HepG2 (cell line): Measurements from ENCODE around the gene IFNAR1. TPM values are rescaled to one million over a fixed set of nuclear protein-coding genes. Genes with fewer than 3 reads are reported as not detected.

Source experiments
- ATAC-seq: fragments of 200-7000 bp; cut with Tn5 transposase; 3 replicates; pipeline ENCODE4 v1.9.1; 2020; ENCODE audit warnings: mild to moderate bottlenecking, moderate library complexity
- BruUV-seq: library from RNA; stranded (reverse); fragments of 400-500 nt; replicated peaks from 2 replicates; lab custom pipeline; 2021; lab: Mats Ljungman, UMichigan
- CTCF ChIA-PET: fragments of 300-600 bp; formaldehyde crosslinking; extraction: SDS; loops from one replicate; lab custom pipeline; 2021; ENCODE audit warnings: low total read pairs, inconsistent platforms, low intra/inter-chr PET ratio; lab: Yijun Ruan, JAX
- POLR2A ChIA-PET: fragments of 350-600 bp; sonication (Branson Sonifier 250); formaldehyde crosslinking; loops from one replicate; lab custom pipeline; 2020; ENCODE audit warnings: antibody characterized with exemption, inconsistent platforms; lab: Yijun Ruan, JAX
- DNase-seq: peaks from one replicate; pipeline ENCODE4 v3.0.0-alpha.2; 2015; ENCODE audit warnings: low spot score
- FAIRE-seq: peaks from 3 replicates; lab custom pipeline; 2011; peaks lifted over from hg19 to GRCh38; lab: Jason Lieb, UNC
- H2AFZ ChIP-seq: one replicate; pipeline ENCODE4 v1.6.1; 2011; ENCODE audit warnings: low read length, inconsistent platforms
- H3K27ac ChIP-seq: fragments of 300-600 bp; 3 replicates; pipeline ENCODE4 v1.8.0; 2011; ENCODE audit warnings: mixed run types, mild to moderate bottlenecking, mixed read lengths, low read length, inconsistent platforms; ENCODE audit not compliant: insufficient read depth; ENCODE audit errors: extremely low read length
- H3K27me3 ChIP-seq, 2 experiments: fragments of 200-600 bp in 1 of 2; 2 replicates in 1 of 2; 3 replicates in 1 of 2; pipeline versions ENCODE4 v1.6.0 to v1.8.0; 2011; ENCODE audit warnings: low read length in 2 of 2, mild to moderate bottlenecking in 2 of 2, moderate library complexity in 2 of 2, inconsistent platforms in 1 of 2; ENCODE audit not compliant: insufficient read depth in 2 of 2, control insufficient read depth in 1 of 2
- H3K36me3 ChIP-seq, 2 experiments: fragments of 200-600 bp in 1 of 2; replicated peaks in 1 of 2; 2 replicates in 1 of 2; 3 replicates in 1 of 2; pipeline versions ENCODE4 v1.5.1 to v1.8.0; 2011; ENCODE audit warnings: low read length in 2 of 2, inconsistent platforms in 1 of 2; ENCODE audit not compliant: insufficient read depth in 2 of 2, control insufficient read depth in 1 of 2
- H3K4me1 ChIP-seq: 2 replicates; pipeline ENCODE4 v1.5.1; 2012; ENCODE audit warnings: low read length, inconsistent platforms; ENCODE audit not compliant: insufficient read depth
- H3K4me2 ChIP-seq: 2 replicates; pipeline ENCODE4 v1.6.0; 2011; ENCODE audit warnings: low read depth, low read length, inconsistent platforms
- H3K4me3 ChIP-seq, 3 experiments: fragments of 200-600 bp in 1 of 3; sonication (generic), shearing (Covaris generic) in 1 of 3; replicated peaks in 1 of 3; 2 replicates each; pipeline ENCODE4 v1.5.1; 2011 to 2016; ENCODE audit warnings: low read length in 3 of 3, inconsistent platforms in 2 of 3, low read depth in 2 of 3, mild to moderate bottlenecking in 2 of 3, control low read depth in 1 of 3, mixed read lengths in 1 of 3; ENCODE audit not compliant: insufficient read depth in 1 of 3
- H3K79me2 ChIP-seq: one replicate; pipeline ENCODE4 v1.6.1; 2011; ENCODE audit warnings: low read length, inconsistent platforms; ENCODE audit not compliant: insufficient read depth
- H3K9ac ChIP-seq: 2 replicates; pipeline ENCODE4 v1.6.0; 2011; ENCODE audit warnings: mild to moderate bottlenecking, low read depth, low read length, inconsistent platforms; ENCODE audit not compliant: insufficient read depth
- H3K9me3 ChIP-seq: 2 replicates; pipeline ENCODE4 v1.5.1; 2012; ENCODE audit warnings: mild to moderate bottlenecking, low read length
- H4K20me1 ChIP-seq: 2 replicates; pipeline ENCODE4 v1.6.0; 2011; ENCODE audit warnings: inconsistent platforms, mild to moderate bottlenecking, low read length, moderate library complexity; ENCODE audit not compliant: insufficient read depth
- AGO1 ChIP-seq: fragments of 200-400 bp; formaldehyde crosslinking; IDR thresholded peaks from 2 replicates; pipeline ENCODE4 v1.6.1; 2017; ENCODE audit warnings: mild to moderate bottlenecking, low read depth, low read length, moderate library complexity; ENCODE audit not compliant: poor library complexity, severe bottlenecking
- ATM ChIP-seq: fragments of 450-650 bp; IDR thresholded peaks from 2 replicates; pipeline ENCODE4 v1.7.1; 2017; ENCODE audit warnings: mild to moderate bottlenecking, borderline replicate concordance
- BCL6 ChIP-seq: IDR thresholded peaks from 2 replicates; pipeline ENCODE4 v1.6.1; 2016; ENCODE audit warnings: missing genetic modification reagents, missing compliant biosample characterization
- CERS6 ChIP-seq: sonication (generic); formaldehyde crosslinking; IDR thresholded peaks from 2 replicates; pipeline ENCODE4 v1.5.0; 2020; ENCODE audit warnings: missing genetic modification reagents
- E2F5 ChIP-seq: sonication (generic); formaldehyde crosslinking; conservative IDR thresholded peaks from 2 replicates; pipeline ENCODE4 v1.4.0; 2020; ENCODE audit warnings: missing genetic modification reagents
- MAFK ChIP-seq, 2 experiments: IDR thresholded peaks in 1 of 2; conservative IDR thresholded peaks in 1 of 2; 2 replicates each; pipeline ENCODE4 v1.6.1; 2011; ENCODE audit warnings: improper control_type of control experiment in 2 of 2, low read length in 2 of 2
- MAX ChIP-seq: IDR thresholded peaks from 2 replicates; pipeline ENCODE4 v1.6.1; 2012; ENCODE audit warnings: inconsistent platforms
- MNT ChIP-seq: fragments of 450-650 bp; IDR thresholded peaks from 2 replicates; pipeline ENCODE4 v1.6.1; 2016
- RBFOX2 ChIP-seq: fragments of 200-400 bp; formaldehyde crosslinking; IDR thresholded peaks from 2 replicates; pipeline ENCODE4 v1.6.1; 2017; ENCODE audit warnings: low read depth, mild to moderate bottlenecking, low read length
- SRF ChIP-seq: IDR thresholded peaks from 2 replicates; pipeline ENCODE4 v1.6.1; 2011; ENCODE audit warnings: mild to moderate bottlenecking, low read depth, low read length, moderate library complexity
- ZBTB44 ChIP-seq: sonication (generic); formaldehyde crosslinking; IDR thresholded peaks from 2 replicates; pipeline ENCODE4 v1.4.0; 2020; ENCODE audit warnings: missing genetic modification reagents
- ZGPAT ChIP-seq: IDR thresholded peaks from 2 replicates; pipeline ENCODE4 v1.6.1; 2016; ENCODE audit warnings: mild to moderate bottlenecking
- ZNF205 ChIP-seq: IDR thresholded peaks from 2 replicates; pipeline ENCODE4 v1.6.1; 2018; ENCODE audit warnings: missing biosample characterization, missing genetic modification reagents
- ZNF441 ChIP-seq: sonication (generic); formaldehyde crosslinking; IDR thresholded peaks from 2 replicates; pipeline ENCODE4 v1.7.0; 2021; ENCODE audit warnings: missing genetic modification reagents, borderline replicate concordance
- ZNF510 ChIP-seq: sonication (generic); formaldehyde crosslinking; IDR thresholded peaks from 2 replicates; pipeline ENCODE4 v1.4.0; 2020; ENCODE audit warnings: low read depth, mild to moderate bottlenecking, missing genetic modification reagents
- ZNF589 ChIP-seq: sonication (generic); formaldehyde crosslinking; conservative IDR thresholded peaks from 2 replicates; pipeline ENCODE4 v1.8.0; 2022; ENCODE audit warnings: mild to moderate bottlenecking, moderate library complexity, missing genetic modification reagents
- ZNF674 ChIP-seq: sonication (generic); formaldehyde crosslinking; IDR thresholded peaks from 2 replicates; pipeline ENCODE4 v1.5.0; 2020; ENCODE audit warnings: low read depth, mild to moderate bottlenecking, missing genetic modification reagents
- ZNF780A ChIP-seq: sonication (generic); formaldehyde crosslinking; IDR thresholded peaks from 2 replicates; pipeline ENCODE4 v1.8.0; 2022; ENCODE audit warnings: mild to moderate bottlenecking, missing genetic modification reagents, moderate library complexity
- ZSCAN29 ChIP-seq: sonication (generic); formaldehyde crosslinking; conservative IDR thresholded peaks from 2 replicates; pipeline ENCODE4 v1.4.0; 2020; ENCODE audit warnings: mild to moderate bottlenecking, missing genetic modification reagents
- WGBS: methylation state at CpG from one replicate; pipeline ENCODE4 v1.1.6; 2017; ENCODE audit warnings: low lambda C conversion rate; 5-methylcytosine and 5-hydroxymethylcytosine counted together
- in situ Hi-C: cut with HindIII; loops from 2 replicates; pipeline ENCODE4 v1.10.0; 2017; ENCODE audit warnings: low pct_unique_long_range_greater_than_20kb; ENCODE audit not compliant: extremely low pct_ligation_motif_present
- intact Hi-C: fragments of 100-400 bp; cut with micrococcal nuclease; formaldehyde crosslinking; loops from one replicate; pipeline ENCODE4 v1.10.0; 2022; ENCODE audit not compliant: unreplicated experiment
- polyA plus RNA-seq, 8 experiments: library from polyadenylated mRNA; depleted of rRNA in 3 of 8; stranded (reverse) in 7 of 8; unstranded in 1 of 8; fragments of >200 nt; fragmentation: Illumina TruSeq in 4 of 8; extraction: Trizol in 4 of 8; gene quantifications; 2 replicates each; pipeline versions ENCODE4 v1.2.1 to v1.2.3, GENCODE V29; 2011 to 2016; ENCODE audit warnings: low read depth in 4 of 8, missing spikeins in 1 of 8, mixed read lengths in 1 of 8; ENCODE audit not compliant: insufficient read depth in 1 of 8
- total RNA-seq, 5 experiments: library from RNA; depleted of rRNA; stranded (reverse); fragments of >200 nt; fragmentation: Illumina TruSeq; extraction: Trizol; gene quantifications; 2 replicates each; pipeline ENCODE4 v1.2.3, GENCODE V29; 2016; ENCODE audit warnings: low read depth in 1 of 5

Gene IFNAR1
- total and polyA plus RNA-seq, 2 of the 13 experiments (the other 11 are each of a cell fraction or from before 2014, with no cell fraction given): 6.7 to 9.3 TPM

- in situ Hi-C loops: no loop called here
- FAIRE-seq (no peak), DNase-seq (no peak), ATAC-seq (no peak; the same call in 1 of the 3 replicates)
- POLR2A ChIA-PET: no interaction called here
- Histone ChIP-seq H3K9me3 (no peaks in the 10 kb centered on the region), H3K27me3 (no peaks in the 10 kb centered on the region), H3K79me2 (no peaks in the 10 kb centered on the region), H3K4me2 (peak overlapping the region; percentile 52), H3K9ac (no peak overlapping the region), H3K4me1 (peaks cover 48% of the 10 kb centered on the region), H3K36me3 (no peaks in the 10 kb centered on the region), H3K27ac (no peak overlapping the region), H2AFZ (no peak overlapping the region), H3K4me3 (no peak overlapping the region), H4K20me1 (no peaks in the 10 kb centered on the region)
- CTCF ChIA-PET: no interaction called here
- intact Hi-C loops: no loop called here
- WGBS: 32% methylated on average over 7 of the region's 8 CpGs
- no TSS peak for BruUV-seq
- TF ChIP-seq ZGPAT (no peak), ZNF674 (CRISPR knock-in tag) (no peak), MAX (no peak), CERS6 (CRISPR knock-in tag) (no peak), ZNF780A (CRISPR knock-in tag) (no peak), ZNF441 (CRISPR knock-in tag) (peak; percentile 78), MNT (no peak), AGO1 (no peak), ZSCAN29 (CRISPR knock-in tag) (no peak), MAFK (conservative IDR thresholded peaks at IDR 0.05 in 1 of 2, IDR thresholded peaks at IDR 0.05 in 1 of 2; ENCODE audit: low read length in 2 of 2) (peak; percentile 89 to 97), ZBTB44 (CRISPR knock-in tag) (no peak), ATM (no peak), SRF (no peak), ZNF205 (CRISPR knock-in tag) (no peak), E2F5 (CRISPR knock-in tag) (no peak), ZNF589 (CRISPR knock-in tag) (no peak), BCL6 (CRISPR knock-in tag) (no peak), ZNF510 (CRISPR knock-in tag) (no peak), RBFOX2 (no peak)
These were observed 69.5 kb downstream of the IFNAR1 start for GRCh38 chr21:33394260-33394659.
